ENCODE results near the gene PLCG2. TPM values are rescaled to one million over a fixed set of nuclear protein-coding genes. Genes with fewer than 3 reads are reported as not detected.

Gene PLCG2
- total and polyA plus RNA-seq, 2 experiments from 2014 or later: 2.5 to 5.0 TPM

- H3K9me3 ChIP-seq (ENCODE audit: low read depth): no peaks in the 10 kb centered on the region
- no peaks in the 10 kb centered on the region for H3K79me2 ChIP-seq
- H3K4me1 ChIP-seq (ENCODE audit: insufficient read depth): no peaks in the 10 kb centered on the region
- no peaks in the 10 kb centered on the region for H3K9me2 ChIP-seq (replicated peaks; ENCODE audit: insufficient read depth)
- H3K27me3 ChIP-seq: peaks cover 11% of the 10 kb centered on the region
- H3K4me3 ChIP-seq: no peak overlapping the region
- no peak overlapping the region for H2AFZ ChIP-seq
- H3K36me3 ChIP-seq (replicated peaks; ENCODE audit: insufficient read depth, low read depth): no peaks in the 10 kb centered on the region
- no peak overlapping the region for H3K4me2 ChIP-seq
- TF ChIP-seq EZH2phosphoT487 (IDR thresholded peaks at IDR 0.05; ENCODE audit: low read depth, severe bottlenecking, unreplicated experiment) (no peak), EZH2 (IDR thresholded peaks at IDR 0.05; ENCODE audit: borderline replicate concordance) (no peak)
- TF ChIP-seq, protein P1, sequence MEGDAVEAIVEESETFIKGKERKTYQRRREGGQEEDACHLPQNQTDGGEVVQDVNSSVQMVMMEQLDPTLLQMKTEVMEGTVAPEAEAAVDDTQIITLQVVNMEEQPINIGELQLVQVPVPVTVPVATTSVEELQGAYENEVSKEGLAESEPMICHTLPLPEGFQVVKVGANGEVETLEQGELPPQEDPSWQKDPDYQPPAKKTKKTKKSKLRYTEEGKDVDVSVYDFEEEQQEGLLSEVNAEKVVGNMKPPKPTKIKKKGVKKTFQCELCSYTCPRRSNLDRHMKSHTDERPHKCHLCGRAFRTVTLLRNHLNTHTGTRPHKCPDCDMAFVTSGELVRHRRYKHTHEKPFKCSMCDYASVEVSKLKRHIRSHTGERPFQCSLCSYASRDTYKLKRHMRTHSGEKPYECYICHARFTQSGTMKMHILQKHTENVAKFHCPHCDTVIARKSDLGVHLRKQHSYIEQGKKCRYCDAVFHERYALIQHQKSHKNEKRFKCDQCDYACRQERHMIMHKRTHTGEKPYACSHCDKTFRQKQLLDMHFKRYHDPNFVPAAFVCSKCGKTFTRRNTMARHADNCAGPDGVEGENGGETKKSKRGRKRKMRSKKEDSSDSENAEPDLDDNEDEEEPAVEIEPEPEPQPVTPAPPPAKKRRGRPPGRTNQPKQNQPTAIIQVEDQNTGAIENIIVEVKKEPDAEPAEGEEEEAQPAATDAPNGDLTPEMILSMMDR (IDR thresholded peaks at IDR 0.05; ENCODE audit: poor library complexity): no peak
- WGBS (ENCODE audit: low lambda C conversion rate, missing lambda C conversion rate): 100% methylated on average over 1 of the region's 1 CpG
- no peak for DNase-seq (ENCODE audit: low spot score)
- no peaks in the 10 kb centered on the region for H4K20me1 ChIP-seq (ENCODE audit: insufficient read depth, poor library complexity, severe bottlenecking)
- H3K27ac ChIP-seq: no peak overlapping the region
Measured at GRCh38 chr16:81792828-81793227, 13.7 kb downstream of the PLCG2 start.

- Histone ChIP-seq H3K27me3 (peaks cover 11% of the 10 kb centered on the region), H3K36me3 (replicated peaks; ENCODE audit: insufficient read depth, low read depth) (no peaks in the 10 kb centered on the region), H3K27ac (no peak overlapping the region), H4K20me1 (ENCODE audit: insufficient read depth, poor library complexity, severe bottlenecking) (no peaks in the 10 kb centered on the region), H3K4me1 (ENCODE audit: insufficient read depth) (no peaks in the 10 kb centered on the region), H3K4me3 (no peak overlapping the region), H3K9me3 (ENCODE audit: low read depth) (no peaks in the 10 kb centered on the region), H3K79me2 (no peaks in the 10 kb centered on the region), H3K9me2 (replicated peaks; ENCODE audit: insufficient read depth) (no peaks in the 10 kb centered on the region), H3K4me2 (no peak overlapping the region), H2AFZ (no peak overlapping the region)
- no peak for DNase-seq (ENCODE audit: low spot score)
- 87% methylated on average over 3 of the region's 3 CpGs for WGBS (ENCODE audit: low lambda C conversion rate, missing lambda C conversion rate)
- no peak for TF ChIP-seq EZH2 (IDR thresholded peaks at IDR 0.05; ENCODE audit: borderline replicate concordance)
- no peak for TF ChIP-seq EZH2phosphoT487 (IDR thresholded peaks at IDR 0.05; ENCODE audit: low read depth, severe bottlenecking, unreplicated experiment)
- TF ChIP-seq, protein P1 (IDR thresholded peaks at IDR 0.05; ENCODE audit: poor library complexity): no peak
Measured at GRCh38 chr16:81795193-81795592, 16.1 kb downstream of the PLCG2 start.

DNA sequence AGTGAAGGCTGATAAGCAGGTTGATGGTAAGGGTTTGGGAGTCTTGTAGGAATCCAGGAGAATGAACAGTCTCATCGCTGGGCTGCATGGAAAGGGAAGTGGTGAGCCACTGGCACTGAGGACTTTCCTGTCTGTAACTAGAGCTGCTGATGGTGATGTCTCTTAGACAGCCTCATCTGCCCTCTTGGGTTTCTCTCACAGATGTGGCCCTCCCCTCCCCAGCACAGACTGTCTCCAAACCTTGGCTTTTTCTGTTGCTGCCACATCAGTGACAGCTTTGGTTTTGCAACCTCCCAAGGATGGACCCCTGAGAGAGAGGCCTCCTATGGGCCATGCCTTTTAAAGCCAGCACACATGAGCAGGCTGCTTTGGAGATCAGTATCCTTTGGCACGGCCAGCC lies 16.9 kb downstream of the PLCG2 start:
- H4K20me1 ChIP-seq (ENCODE audit: insufficient read depth, poor library complexity, severe bottlenecking): no peaks in the 10 kb centered on the region
- 82% methylated on average over 2 of the region's 2 CpGs for WGBS (ENCODE audit: low lambda C conversion rate, missing lambda C conversion rate)
- TF ChIP-seq, protein P1 (IDR thresholded peaks at IDR 0.05; ENCODE audit: poor library complexity): no peak
- no peak for TF ChIP-seq EZH2 (IDR thresholded peaks at IDR 0.05; ENCODE audit: borderline replicate concordance)
- DNase-seq (ENCODE audit: low spot score): no peak
- peaks cover 11% of the 10 kb centered on the region for H3K27me3 ChIP-seq
- no peak overlapping the region for H3K27ac ChIP-seq
- H3K36me3 ChIP-seq (replicated peaks; ENCODE audit: insufficient read depth, low read depth): no peaks in the 10 kb centered on the region
- no peak overlapping the region for H3K4me3 ChIP-seq
- H3K9me2 ChIP-seq (replicated peaks; ENCODE audit: insufficient read depth): no peaks in the 10 kb centered on the region
- H3K79me2 ChIP-seq: no peaks in the 10 kb centered on the region
- H2AFZ ChIP-seq: no peak overlapping the region
- H3K4me2 ChIP-seq: no peak overlapping the region
- no peaks in the 10 kb centered on the region for H3K9me3 ChIP-seq (ENCODE audit: low read depth)
- H3K4me1 ChIP-seq (ENCODE audit: insufficient read depth): no peaks in the 10 kb centered on the region
